Upper lobe of left lung (tissue), 6 donors: Measurements from ENCODE around the gene TAF4. TPM values are rescaled to one million over a fixed set of nuclear protein-coding genes. Genes with fewer than 3 reads are reported as not detected.

ENCODE experiments used
- ATAC-seq, 2 donors: fragments of 200-7000 bp; cut with Tn5 transposase; one replicate each; pipeline ENCODE4 v1.9.1; 2022; ENCODE audit warnings: mild to moderate bottlenecking in 2 of 2, moderate library complexity in 2 of 2; ENCODE audit not compliant: low FRiP score in 2 of 2
- DNase-seq, 2 donors: peaks; one replicate each; pipeline ENCODE4 v3.0.0-alpha.2; 2019 to 2020
- H3K27ac ChIP-seq, 4 donors: fragments of 200-600 bp; sonication (generic); one replicate each; pipeline ENCODE4 v1.5.1; 2016 to 2019
- H3K27me3 ChIP-seq, 4 donors: fragments of 200-600 bp; sonication (generic); one replicate each; pipeline ENCODE4 v1.5.1; 2017 to 2019
- H3K36me3 ChIP-seq, 4 donors: fragments of 200-600 bp; sonication (generic); one replicate each; pipeline ENCODE4 v1.5.1; 2016 to 2019
- H3K4me1 ChIP-seq, 4 donors: fragments of 200-600 bp; sonication (generic); one replicate each; pipeline ENCODE4 v1.5.1; 2018 to 2019
- H3K4me3 ChIP-seq, 4 donors: fragments of 200-600 bp; sonication (generic); one replicate each; pipeline ENCODE4 v1.5.1; 2017 to 2019; ENCODE audit warnings: mild to moderate bottlenecking in 2 of 4, moderate library complexity in 1 of 4
- H3K9me3 ChIP-seq, 4 donors: fragments of 200-600 bp; sonication (generic); one replicate each; pipeline ENCODE4 v1.5.1; 2018 to 2019
- CTCF ChIP-seq, 6 experiments: fragments of 450-650 bp in 4 of 6; fragments of 200-600 bp in 2 of 6; sonication (generic) in 2 of 6; IDR thresholded peaks; one replicate each; pipeline ENCODE4 v1.5.1; 2016 to 2019; ENCODE audit warnings: antibody characterized with exemption in 6 of 6
- EP300 ChIP-seq, 4 donors: sonication (generic); formaldehyde crosslinking; IDR thresholded peaks; one replicate each; pipeline ENCODE4 v1.5.1; 2017; ENCODE audit warnings: antibody characterized with exemption in 4 of 4, control low read depth in 2 of 4
- POLR2A ChIP-seq, 4 donors: fragments of 450-650 bp; IDR thresholded peaks; one replicate each; pipeline ENCODE4 v1.5.1; 2016 to 2017; ENCODE audit warnings: antibody characterized with exemption in 4 of 4, mild to moderate bottlenecking in 2 of 4
- POLR2AphosphoS5 ChIP-seq, 2 donors: sonication (generic); formaldehyde crosslinking; IDR thresholded peaks; one replicate each; pipeline ENCODE4 v1.5.1; 2017; ENCODE audit warnings: antibody characterized with exemption in 2 of 2
- WGBS, 2 donors: methylation state at CpG; one replicate each; pipeline ENCODE4 v1.1.5; 2017 to 2018; 5-methylcytosine and 5-hydroxymethylcytosine counted together
- total RNA-seq, 6 donors: library from RNA; depleted of rRNA in 4 of 6; stranded (reverse); fragments of >200 nt in 4 of 6; gene quantifications; one replicate each; pipeline versions ENCODE4 v1.1.0 to v1.2.1, GENCODE V29; 2016 to 2021
- donor health status: DM: no; HTN: no; CAD: no; lungs with moderate emphysema.
- donor health status: DM: no; HTN: yes; CAD: no; lungs with severe emphysema.

TAF4 gene
- total RNA-seq, 6 donors from 2014 or later: 13.0 to 44.0 (median 20.7) TPM

- no peak for DNase-seq
- H3K27me3 ChIP-seq: no peaks in the 10 kb centered on the region
- no peak for ATAC-seq
- no peak overlapping the region for H3K27ac ChIP-seq
- H3K9me3 ChIP-seq: no peaks in the 10 kb centered on the region
- no peak overlapping the region for H3K4me3 ChIP-seq
- TF ChIP-seq CTCF (IDR thresholded peaks at IDR 0.05) (no peak), POLR2AphosphoS5 (IDR thresholded peaks at IDR 0.05) (no peak), EP300 (IDR thresholded peaks at IDR 0.05) (no peak), POLR2A (IDR thresholded peaks at IDR 0.05) (no peak)
- no peaks in the 10 kb centered on the region for H3K36me3 ChIP-seq
- no peaks in the 10 kb centered on the region for H3K4me1 ChIP-seq
- WGBS, 2 donors: 78 to 86% methylated on average over 14 of the region's 14 CpGs
Measured at GRCh38 chr20:61935926-61936700, 129.6 kb downstream of the TAF4 start.

- Histone ChIP-seq H3K36me3 (no peaks in the 10 kb centered on the region), H3K9me3 (no peaks in the 10 kb centered on the region), H3K27me3 (no peaks in the 10 kb centered on the region), H3K4me1 (no peaks in the 10 kb centered on the region), H3K4me3 (no peak overlapping the region), H3K27ac (no peak overlapping the region)
- DNase-seq (no peak), ATAC-seq (no peak)
- no peak for TF ChIP-seq EP300 (IDR thresholded peaks at IDR 0.05)
- no peak for TF ChIP-seq POLR2AphosphoS5 (IDR thresholded peaks at IDR 0.05)
- WGBS, 2 donors: 57 to 59% methylated on average over 24 of the region's 24 CpGs
Measured at GRCh38 chr20:61934716-61935530, 130.8 kb downstream of the TAF4 start.

- DNase-seq (peak in 1 of 2 donors; percentile 77), ATAC-seq (no peak)
- no peaks in the 10 kb centered on the region for H3K36me3 ChIP-seq
- no peak overlapping the region for H3K27ac ChIP-seq
- 79 to 92% methylated on average over 7 to 23 of the region's 36 CpGs for WGBS, 2 donors
- no peaks in the 10 kb centered on the region for H3K27me3 ChIP-seq
- H3K9me3 ChIP-seq: no peaks in the 10 kb centered on the region
- TF ChIP-seq CTCF (IDR thresholded peaks at IDR 0.05) (no peak), POLR2A (IDR thresholded peaks at IDR 0.05) (no peak), POLR2AphosphoS5 (IDR thresholded peaks at IDR 0.05) (no peak), EP300 (IDR thresholded peaks at IDR 0.05) (no peak)
- no peaks in the 10 kb centered on the region for H3K4me1 ChIP-seq
- no peak overlapping the region for H3K4me3 ChIP-seq
Measured at GRCh38 chr20:61933951-61934715, 131.5 kb downstream of the TAF4 start.

GRCh38 chr20:61933481-61933950 lies 132.2 kb downstream of the TAF4 start:
- no peak for ATAC-seq
- DNase-seq: peak in 1 of 2 donors; percentile 46

More at GRCh38 chr20:61933481-61933950, 132.2 kb downstream of the TAF4 start:
- Histone ChIP-seq H3K9me3 (no peaks in the 10 kb centered on the region), H3K4me3 (no peak overlapping the region), H3K36me3 (no peaks in the 10 kb centered on the region), H3K27ac (no peak overlapping the region), H3K4me1 (no peaks in the 10 kb centered on the region), H3K27me3 (no peaks in the 10 kb centered on the region)
- WGBS, 2 donors: 55 to 60% methylated on average over 4 to 17 of the region's 17 CpGs
- no peak for TF ChIP-seq POLR2AphosphoS5 (IDR thresholded peaks at IDR 0.05)
- no peak for TF ChIP-seq CTCF (IDR thresholded peaks at IDR 0.05)
- TF ChIP-seq POLR2A (IDR thresholded peaks at IDR 0.05): no peak
- TF ChIP-seq EP300 (IDR thresholded peaks at IDR 0.05): no peak
